Measurements from ENCODE around the gene SEPTIN8. TPM values are rescaled to one million over a fixed set of nuclear protein-coding genes. Genes with fewer than 3 reads are reported as not detected.

The SEPTIN8 gene
- total and polyA plus RNA-seq, 2 of the 8 experiments (the other 6 are each of a cell fraction or from before 2014, with no cell fraction given) = 21.2 to 33.0 TPM

DNA sequence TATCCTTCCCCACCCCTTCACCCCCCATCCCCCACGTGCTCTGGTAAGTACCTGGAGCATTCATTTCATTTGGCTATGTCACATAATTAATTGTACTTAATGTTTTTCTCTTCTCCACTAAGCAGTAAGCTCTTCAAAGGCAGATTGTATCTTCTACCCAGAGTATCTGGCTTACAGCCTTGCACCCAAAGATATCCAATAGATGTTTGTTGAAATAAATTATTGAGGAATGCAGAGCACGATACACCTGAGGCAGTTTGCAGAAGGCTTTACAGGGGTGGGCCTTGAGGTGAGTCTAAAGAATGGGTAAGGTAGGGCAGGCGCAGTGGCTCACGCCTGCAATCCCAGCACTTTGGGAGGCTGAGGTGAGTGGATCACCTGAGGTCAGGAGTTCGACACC is 33.6 kb upstream of the SEPTIN8 start:
- ChIA-PET CTCF (ENCODE audit: partially characterized antibody) (interaction anchor here (1.0 to 6.9 kb wide), 7 partner anchors 8 to 120 kb away, joined by 3 to 82 read pairs (median 3); partner anchors contain the start of genes CCNI2, GDF9 and UQCRQ), POLR2A (ENCODE audit: partially characterized antibody) (interaction anchor here (1.6 kb wide), 1 partner anchor 15 kb away, joined by 3 read pairs; no protein-coding TSS in a partner anchor)
- Histone ChIP-seq H3K9me3 (ENCODE audit: insufficient read depth in 2 of 2, low read depth in 1 of 2, low read length in 1 of 2) (peaks cover 0 to 9% of the 10 kb centered on the region in 2 experiments; a peak in 2 of 4 replicates), H4K5ac (ENCODE audit: insufficient read length, low read depth, low read length) (no peak overlapping the region), H2BK15ac (ENCODE audit: low read length) (no peak overlapping the region), H3K79me2 (ENCODE audit: control insufficient read depth in 1 of 2, insufficient read depth in 2 of 2, low read length in 2 of 2) (no peaks in the 10 kb centered on the region), H3K27ac (ENCODE audit: low read depth, low read length) (no peak overlapping the region), H4K20me1 (replicated peaks in 1 of 2; ENCODE audit: control insufficient read depth in 1 of 2, insufficient read depth in 2 of 2, low read length in 2 of 2) (peaks cover 0 to 5% of the 10 kb centered on the region in 2 experiments), H3K27me3 (replicated peaks in 1 of 4; ENCODE audit: control insufficient read depth in 3 of 4, extremely low read depth in 1 of 4, insufficient read depth in 3 of 4, low read length in 3 of 4) (peaks cover 34 to 47% (median 43%) of the 10 kb centered on the region in 4 experiments), H3K23me2 (ENCODE audit: low read depth, low read length) (peaks cover 4% of the 10 kb centered on the region; the same call in 1 of the 2 replicates), H3K4me2 (ENCODE audit: insufficient read depth in 1 of 2, low read depth in 2 of 2, low read length in 2 of 2) (no peak overlapping the region), H4K91ac (replicated peaks; ENCODE audit: insufficient read length, low read length) (no peak overlapping the region), H2BK120ac (replicated peaks; ENCODE audit: low read depth, low read length) (no peak overlapping the region), H3K4me1 (replicated peaks in 1 of 4; ENCODE audit: control insufficient read depth in 3 of 4, insufficient read depth in 4 of 4, low read length in 3 of 4) (peaks cover 0 to 6% (median 2%) of the 10 kb centered on the region in 4 experiments; a peak in 5 of 7 replicates), H3K56ac (replicated peaks; ENCODE audit: insufficient read length, low read depth, low read length) (no peak overlapping the region), H4K8ac (ENCODE audit: extremely low read depth, insufficient read depth, low read length) (no peak overlapping the region), H2AFZ (ENCODE audit: low read length) (no peak overlapping the region), H2BK20ac (ENCODE audit: low read length) (no peak overlapping the region), H3K79me1 (ENCODE audit: low read depth, low read length) (no peaks in the 10 kb centered on the region), H2BK5ac (ENCODE audit: low read depth, low read length) (no peak overlapping the region), H3K4ac (replicated peaks; ENCODE audit: insufficient read length, low read depth, low read length) (no peak overlapping the region), H3K23ac (ENCODE audit: insufficient read length) (no peak overlapping the region), H2BK12ac (ENCODE audit: low read depth, low read length) (no peak overlapping the region), H3K9ac (replicated peaks in 1 of 4; ENCODE audit: extremely low read depth in 1 of 4, low read depth in 3 of 4, low read length in 3 of 4) (no peak overlapping the region), H2AK5ac (ENCODE audit: low read depth, low read length) (no peak overlapping the region), H3K36me3 (ENCODE audit: control insufficient read depth in 2 of 4, insufficient read depth in 4 of 4, low read length in 3 of 4) (peaks cover 0 to 4% (median 0%) of the 10 kb centered on the region in 4 experiments; a peak in 1 of 8 replicates), H3K14ac (ENCODE audit: insufficient read length) (no peak overlapping the region), H3K18ac (ENCODE audit: extremely low read depth, low read length) (no peak overlapping the region), H3K4me3 (ENCODE audit: extremely low read depth in 1 of 4, insufficient read depth in 2 of 4, low read depth in 3 of 4, low read length in 4 of 4) (no peak overlapping the region)
- peak in 1 of 2 experiments; percentile 19 for DNase-seq (ENCODE audit: low read depth in 1 of 2, low spot score in 2 of 2)
- WGBS, 2 experiments (ENCODE audit: extremely low coverage in 1 of 2, insufficient coverage in 1 of 2, insufficient read length in 1 of 2, insufficient replicate concordance in 2 of 2, low coverage in 1 of 2, low lambda C conversion rate in 2 of 2, missing lambda C conversion rate in 1 of 2) = 91% methylated on average over 5 of the region's 5 CpGs; no CpG with 5 or more reads in 1 of the 2 experiments
- FAIRE-seq = no peak
- TF ChIP-seq KDM5A (IDR thresholded peaks at IDR 0.05; ENCODE audit: low read length) = no peak
- TF ChIP-seq CTBP2 (IDR thresholded peaks at IDR 0.05; ENCODE audit: borderline replicate concordance, insufficient read depth, insufficient read length, low read length) = no peak
- no peak for TF ChIP-seq SIRT6 (IDR thresholded peaks at IDR 0.05; ENCODE audit: low read length)

Measured in H1 (cell line).